HEK293T (cell line): ENCODE results near the gene POLR2L.

Experiments
- ARNT ChIP-seq: fragments of 450-650 bp; IDR thresholded peaks from 2 replicates; pipeline ENCODE4 v1.6.1; 2017; ENCODE audit warnings: mild to moderate bottlenecking
- BHLHE40 ChIP-seq: fragments of 450-650 bp; IDR thresholded peaks from 2 replicates; pipeline ENCODE4 v1.6.1; 2016; ENCODE audit warnings: mild to moderate bottlenecking, moderate library complexity, borderline replicate concordance
- CTBP1 ChIP-seq: fragments of 450-650 bp; IDR thresholded peaks from 2 replicates; pipeline ENCODE4 v1.6.1; 2016; ENCODE audit warnings: borderline replicate concordance
- ELF4 ChIP-seq: fragments of 450-650 bp; IDR thresholded peaks from 2 replicates; pipeline ENCODE4 v1.6.1; 2017; ENCODE audit warnings: antibody characterized with exemption
- FOXK2 ChIP-seq: fragments of 450-650 bp; IDR thresholded peaks from 2 replicates; pipeline ENCODE4 v1.6.1; 2016; ENCODE audit warnings: mild to moderate bottlenecking
- FOXM1 ChIP-seq: fragments of 450-650 bp; IDR thresholded peaks from 2 replicates; pipeline ENCODE4 v1.6.1; 2017; ENCODE audit warnings: mild to moderate bottlenecking, borderline replicate concordance
- HDGF ChIP-seq: fragments of 450-650 bp; IDR thresholded peaks from 2 replicates; pipeline ENCODE4 v1.6.1; 2017; ENCODE audit warnings: antibody characterized with exemption, borderline replicate concordance
- L3MBTL2 ChIP-seq: fragments of 450-650 bp; conservative IDR thresholded peaks from 2 replicates; pipeline ENCODE4 v1.6.1; 2016; ENCODE audit warnings: mild to moderate bottlenecking
- LEF1 ChIP-seq: fragments of 450-650 bp; IDR thresholded peaks from 2 replicates; pipeline ENCODE4 v1.6.1; 2017; ENCODE audit warnings: mild to moderate bottlenecking, borderline replicate concordance
- NFRKB ChIP-seq: fragments of 450-650 bp; IDR thresholded peaks from 2 replicates; pipeline ENCODE4 v1.6.1; 2016; ENCODE audit warnings: mild to moderate bottlenecking, moderate library complexity
- PKNOX1 ChIP-seq: fragments of 450-650 bp; IDR thresholded peaks from 2 replicates; pipeline ENCODE4 v1.6.1; 2016
- SP1 ChIP-seq: fragments of 450-650 bp; IDR thresholded peaks from 2 replicates; pipeline ENCODE4 v1.6.1; 2017
- SUZ12 ChIP-seq: fragments of 450-650 bp; IDR thresholded peaks from 2 replicates; pipeline ENCODE4 v1.6.1; 2016; ENCODE audit warnings: mild to moderate bottlenecking
- TARDBP ChIP-seq: fragments of 450-650 bp; IDR thresholded peaks from 2 replicates; pipeline ENCODE4 v1.6.1; 2016

GRCh38 chr11:791658-792534, 50.4 kb downstream of the POLR2L start:
- TF ChIP-seq SP1, result no peak
- no peak for TF ChIP-seq CTBP1
- no peak for TF ChIP-seq FOXM1
- TF ChIP-seq ELF4, result no peak
- no peak for TF ChIP-seq TARDBP
- no peak for TF ChIP-seq SUZ12
- no peak for TF ChIP-seq PKNOX1
- TF ChIP-seq ARNT, result no peak
- TF ChIP-seq LEF1, result no peak
- TF ChIP-seq L3MBTL2, result no peak
- no peak for TF ChIP-seq FOXK2
- no peak for TF ChIP-seq HDGF
- TF ChIP-seq NFRKB, result no peak
- TF ChIP-seq BHLHE40, result no peak
